HepG2 (cell line): Measurements from ENCODE around the gene ASPRV1. TPM values are rescaled to one million over a fixed set of nuclear protein-coding genes. Genes with fewer than 3 reads are reported as not detected.

Experiments
- AHR ChIP-seq: IDR thresholded peaks from 2 replicates; pipeline ENCODE4 v1.6.1; 2018; ENCODE audit warnings: missing genetic modification reagents, missing compliant biosample characterization
- CCAR2 ChIP-seq: fragments of 200-400 bp; formaldehyde crosslinking; optimal IDR thresholded peaks from 2 replicates; pipeline ENCODE3; 2018; ENCODE audit warnings: low read depth, mild to moderate bottlenecking, low read length, moderate library complexity
- CENPX ChIP-seq: sonication (generic); formaldehyde crosslinking; IDR thresholded peaks from 2 replicates; pipeline ENCODE4 v1.9.0; 2021; ENCODE audit warnings: mild to moderate bottlenecking, missing genetic modification reagents, moderate library complexity
- CREM ChIP-seq, 2 experiments: sonication (generic) in 1 of 2; formaldehyde crosslinking in 1 of 2; IDR thresholded peaks; 2 replicates each; pipeline versions ENCODE4 v1.4.0 to v1.6.1; 2016 to 2020; ENCODE audit warnings: antibody characterized with exemption in 1 of 2, mild to moderate bottlenecking in 1 of 2, missing genetic modification reagents in 1 of 2
- EZH2 ChIP-seq: conservative IDR thresholded peaks from 2 replicates; pipeline ENCODE4 v1.6.1; 2012; ENCODE audit warnings: mild to moderate bottlenecking, low read depth, low read length, moderate library complexity
- FOSL2 ChIP-seq: sonication (generic); formaldehyde crosslinking; IDR thresholded peaks from 2 replicates; pipeline ENCODE4 v1.4.0; 2020; ENCODE audit warnings: missing genetic modification reagents
- NCOA1 ChIP-seq: sonication (generic); formaldehyde crosslinking; IDR thresholded peaks from 2 replicates; pipeline ENCODE4 v1.9.0; 2021; ENCODE audit warnings: missing genetic modification reagents
- PAXIP1 ChIP-seq: sonication (generic); formaldehyde crosslinking; conservative IDR thresholded peaks from 2 replicates; pipeline ENCODE4 v1.4.0; 2020; ENCODE audit warnings: mild to moderate bottlenecking, missing genetic modification reagents, moderate library complexity
- RARG ChIP-seq: sonication (generic); formaldehyde crosslinking; IDR thresholded peaks from 2 replicates; pipeline ENCODE4 v1.4.0; 2020; ENCODE audit warnings: low read depth, mild to moderate bottlenecking, missing genetic modification reagents
- SAP130 ChIP-seq: IDR thresholded peaks from 2 replicates; pipeline ENCODE4 v1.6.1; 2016; ENCODE audit warnings: low read depth
- TCF7L2 ChIP-seq: IDR thresholded peaks from 2 replicates; pipeline ENCODE4 v1.6.1; 2011; ENCODE audit warnings: mild to moderate bottlenecking, low read depth, low read length, moderate library complexity
- THAP9 ChIP-seq: sonication (generic); formaldehyde crosslinking; IDR thresholded peaks from 2 replicates; pipeline ENCODE4; 2020; ENCODE audit warnings: missing genetic modification reagents, mild to moderate bottlenecking, borderline replicate concordance
- TRIM22 ChIP-seq: fragments of 450-650 bp; IDR thresholded peaks from 2 replicates; pipeline ENCODE4 v1.6.1; 2017
- ZMAT3 ChIP-seq: sonication (generic); formaldehyde crosslinking; conservative IDR thresholded peaks from 2 replicates; pipeline ENCODE4 v1.7.0; 2021; ENCODE audit warnings: missing genetic modification reagents
- ZNF224 ChIP-seq: sonication (generic); formaldehyde crosslinking; IDR thresholded peaks from 2 replicates; pipeline ENCODE4 v1.5.0; 2020; ENCODE audit warnings: mild to moderate bottlenecking, missing genetic modification reagents
- ZNF441 ChIP-seq: sonication (generic); formaldehyde crosslinking; IDR thresholded peaks from 2 replicates; pipeline ENCODE4 v1.7.0; 2021; ENCODE audit warnings: missing genetic modification reagents, borderline replicate concordance
- ZNF766 ChIP-seq: sonication (generic); formaldehyde crosslinking; IDR thresholded peaks from 2 replicates; pipeline ENCODE4 v1.5.0; 2020; ENCODE audit warnings: missing genetic modification reagents, borderline replicate concordance
- ZNF790 ChIP-seq: sonication (generic); formaldehyde crosslinking; IDR thresholded peaks from 2 replicates; pipeline ENCODE4 v1.8.0; 2022; ENCODE audit warnings: missing genetic modification reagents, mild to moderate bottlenecking, borderline replicate concordance
- polyA plus RNA-seq, 8 experiments: library from polyadenylated mRNA; depleted of rRNA in 3 of 8; stranded (reverse) in 7 of 8; unstranded in 1 of 8; fragments of >200 nt; fragmentation: Illumina TruSeq in 4 of 8; extraction: Trizol in 4 of 8; gene quantifications; 2 replicates each; pipeline versions ENCODE4 v1.2.1 to v1.2.3, GENCODE V29; 2011 to 2016; ENCODE audit warnings: low read depth in 4 of 8, missing spikeins in 1 of 8, mixed read lengths in 1 of 8; ENCODE audit not compliant: insufficient read depth in 1 of 8
- total RNA-seq, 5 experiments: library from RNA; depleted of rRNA; stranded (reverse); fragments of >200 nt; fragmentation: Illumina TruSeq; extraction: Trizol; gene quantifications; 2 replicates each; pipeline ENCODE4 v1.2.3, GENCODE V29; 2016; ENCODE audit warnings: low read depth in 1 of 5
- TF ChIP-seq, protein P1 (sequence below): sonication (generic); formaldehyde crosslinking; IDR thresholded peaks from 2 replicates; pipeline ENCODE4 v1.5.0; 2020; ENCODE audit warnings: missing genetic modification reagents
- TF ChIP-seq, protein P2 (sequence below): sonication (generic); formaldehyde crosslinking; IDR thresholded peaks from 2 replicates; pipeline ENCODE4 v1.8.0; 2022; ENCODE audit warnings: missing genetic modification reagents, low read depth, mild to moderate bottlenecking, borderline replicate concordance

ASPRV1 gene
- total and polyA plus RNA-seq, 2 of the 13 experiments (the other 11 are each of a cell fraction or from before 2014, with no cell fraction given), result 0.40 to 0.48 TPM

DNA sequence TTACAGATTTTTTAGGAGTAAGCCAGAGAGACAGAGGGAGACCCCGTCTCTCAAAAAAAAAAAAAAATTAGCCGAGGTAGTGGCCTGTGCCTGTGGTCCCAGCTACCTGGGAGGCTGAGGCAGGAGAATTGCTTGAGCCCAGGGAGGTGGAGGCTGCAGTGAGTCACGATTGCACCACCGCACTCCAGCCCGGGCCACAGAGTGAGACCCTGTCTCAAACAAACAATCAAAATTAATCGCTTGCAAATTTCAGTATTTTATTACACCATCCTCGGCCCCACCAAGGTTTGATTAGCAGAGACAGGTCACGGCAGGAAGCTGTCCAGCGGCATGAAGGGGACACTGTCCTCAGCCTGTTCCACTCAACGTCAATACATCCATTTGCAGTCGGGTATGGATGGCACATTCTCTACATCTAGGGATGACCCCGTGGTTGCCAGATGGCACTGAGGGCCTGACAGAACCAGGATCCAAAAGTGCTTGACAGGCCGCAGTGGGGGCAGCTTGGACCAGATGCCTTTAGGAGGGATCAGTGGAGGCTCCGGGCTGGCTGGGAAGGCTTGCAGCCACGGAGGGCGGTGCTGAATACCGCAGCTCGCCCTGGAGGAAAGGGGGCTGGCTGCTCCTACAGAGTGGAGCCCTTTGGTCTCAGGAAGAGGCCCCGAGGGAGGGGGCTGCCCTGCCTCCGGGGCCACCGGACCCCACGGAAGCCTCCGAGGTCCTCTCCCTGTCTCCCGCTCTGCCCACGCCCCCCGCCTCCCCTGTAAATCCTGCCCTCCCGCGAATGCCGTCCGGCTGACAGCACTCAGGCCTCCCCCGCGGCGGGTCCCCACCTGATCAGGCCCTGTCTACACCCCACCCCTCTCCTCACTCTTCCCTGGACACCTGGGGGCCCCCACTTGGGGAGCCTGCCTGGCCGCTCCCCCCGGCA is 13.1 kb downstream of the ASPRV1 start (continued):
- TF ChIP-seq TRIM22 (no peak), TCF7L2 (no peak), SAP130 (CRISPR knock-in tag) (peak; percentile 37), FOSL2 (CRISPR knock-in tag) (peak; percentile 89), CCAR2 (no peak), NCOA1 (CRISPR knock-in tag) (peak; percentile 83), THAP9 (0 out of 2 replicates have a peak, but pooled peaks have one; percentile 10), AHR (CRISPR knock-in tag) (0 out of 2 replicates have a peak, but pooled peaks have one; percentile 34), PAXIP1 (no peak; the same call in 1 of the 2 replicates), ZMAT3 (CRISPR knock-in tag) (no peak), EZH2 (no peak), ZNF790 (CRISPR knock-in tag) (no peak), ZNF441 (CRISPR knock-in tag) (no peak), ZNF766 (CRISPR knock-in tag) (no peak), CREM (IDR thresholded peaks at IDR 0.05) (no peak), CREM (CRISPR knock-in tag; IDR thresholded peaks at IDR 0.05) (no peak), RARG (CRISPR knock-in tag) (no peak), CENPX (CRISPR knock-in tag) (no peak), ZNF224 (no peak)
- TF ChIP-seq, protein P1, sequence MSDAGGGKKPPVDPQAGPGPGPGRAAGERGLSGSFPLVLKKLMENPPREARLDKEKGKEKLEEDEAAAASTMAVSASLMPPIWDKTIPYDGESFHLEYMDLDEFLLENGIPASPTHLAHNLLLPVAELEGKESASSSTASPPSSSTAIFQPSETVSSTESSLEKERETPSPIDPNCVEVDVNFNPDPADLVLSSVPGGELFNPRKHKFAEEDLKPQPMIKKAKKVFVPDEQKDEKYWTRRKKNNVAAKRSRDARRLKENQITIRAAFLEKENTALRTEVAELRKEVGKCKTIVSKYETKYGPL (CRISPR knock-in tag), result no peak
- TF ChIP-seq, protein P2, sequence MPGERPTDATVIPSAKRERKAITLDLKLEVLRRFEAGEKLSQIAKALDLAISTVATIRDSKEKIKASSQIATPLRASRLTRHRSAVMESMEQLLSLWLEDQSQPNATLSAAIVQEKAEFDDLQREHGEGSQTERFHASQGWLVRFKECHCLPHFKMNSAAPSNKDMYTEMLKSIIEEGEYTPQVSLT (CRISPR knock-in tag), result no peak
